Liver (tissue), 9 donors: ENCODE measurements around the gene RHOG. TPM values are rescaled to one million over a fixed set of nuclear protein-coding genes. Genes with fewer than 3 reads are reported as not detected.

Experiments
- DNase-seq: peaks from one replicate; pipeline ENCODE4 v3.0.0-alpha.2; 2017; ENCODE audit warnings: low spot score
- H3K27ac ChIP-seq, 2 donors: one replicate each; pipeline ENCODE4 v1.7.0; 2013; ENCODE audit warnings: inconsistent platforms in 2 of 2, low read length in 2 of 2, control low read depth in 1 of 2, low read depth in 1 of 2, mild to moderate bottlenecking in 1 of 2
- H3K27me3 ChIP-seq, 4 donors: one replicate each; pipeline versions ENCODE4 v1.6.1 to v1.7.0; 2013; ENCODE audit warnings: low read length in 3 of 4, inconsistent platforms in 1 of 4, mild to moderate bottlenecking in 1 of 4, moderate library complexity in 1 of 4; ENCODE audit not compliant: control insufficient read depth in 4 of 4, insufficient read depth in 4 of 4
- H3K36me3 ChIP-seq, 4 donors: one replicate each; pipeline versions ENCODE4 v1.6.1 to v1.7.0; 2013; ENCODE audit warnings: low read length in 3 of 4, mild to moderate bottlenecking in 3 of 4, low read depth in 1 of 4, moderate library complexity in 1 of 4; ENCODE audit not compliant: control insufficient read depth in 4 of 4, insufficient read depth in 3 of 4
- H3K4me1 ChIP-seq, 4 donors: one replicate each; pipeline versions ENCODE4 v1.6.1 to v1.7.0; 2013; ENCODE audit warnings: low read length in 3 of 4, mild to moderate bottlenecking in 3 of 4, moderate library complexity in 1 of 4; ENCODE audit not compliant: control insufficient read depth in 4 of 4, insufficient read depth in 4 of 4
- H3K4me3 ChIP-seq, 3 donors: one replicate each; pipeline versions ENCODE4 v1.6.1 to v1.7.0; 2013; ENCODE audit warnings: low read length in 3 of 3, control low read depth in 1 of 3, low read depth in 1 of 3, mild to moderate bottlenecking in 1 of 3
- H3K9ac ChIP-seq, 2 donors: one replicate each; pipeline ENCODE4 v1.7.0; 2013; ENCODE audit warnings: low read length in 2 of 2, mild to moderate bottlenecking in 2 of 2, moderate library complexity in 2 of 2, control low read depth in 1 of 2, low read depth in 1 of 2
- H3K9me3 ChIP-seq, 4 donors: one replicate each; pipeline versions ENCODE4 v1.6.1 to v1.7.0; 2013; ENCODE audit warnings: low read length in 3 of 4; ENCODE audit not compliant: control insufficient read depth in 4 of 4
- EGR1 ChIP-seq, 2 donors: IDR thresholded peaks; 2 replicates each; pipeline ENCODE4 v1.6.1; 2016 to 2018; ENCODE audit warnings: antibody characterized with exemption in 2 of 2, low read depth in 2 of 2
- FOXA1 ChIP-seq: IDR thresholded peaks from 2 replicates; pipeline ENCODE4 v1.6.1; 2016; ENCODE audit warnings: antibody characterized with exemption
- FOXA2 ChIP-seq: IDR thresholded peaks from 2 replicates; pipeline ENCODE4 v1.6.1; 2016; ENCODE audit warnings: antibody characterized with exemption
- GABPA ChIP-seq, 2 donors: IDR thresholded peaks in 1 of 2; conservative IDR thresholded peaks in 1 of 2; 2 replicates each; pipeline ENCODE4 v1.6.1; 2016; ENCODE audit warnings: antibody characterized with exemption in 2 of 2, mild to moderate bottlenecking in 1 of 2, moderate library complexity in 1 of 2
- HNF4A ChIP-seq, 2 donors: conservative IDR thresholded peaks; 2 replicates each; pipeline ENCODE4 v1.6.1; 2016; ENCODE audit warnings: antibody characterized with exemption in 2 of 2, mild to moderate bottlenecking in 2 of 2
- HNF4G ChIP-seq: IDR thresholded peaks from 2 replicates; pipeline ENCODE4 v1.6.1; 2016; ENCODE audit warnings: antibody characterized with exemption
- JUND ChIP-seq, 2 donors: IDR thresholded peaks; 2 replicates each; pipeline ENCODE4 v1.6.1; 2016; ENCODE audit warnings: antibody characterized with exemption in 2 of 2
- MAX ChIP-seq: IDR thresholded peaks from 2 replicates; pipeline ENCODE4 v1.6.1; 2016; ENCODE audit warnings: antibody characterized with exemption
- NR2F2 ChIP-seq: IDR thresholded peaks from 2 replicates; pipeline ENCODE4 v1.6.1; 2016; ENCODE audit warnings: antibody characterized with exemption
- RAD21 ChIP-seq, 2 donors: IDR thresholded peaks; 2 replicates each; pipeline ENCODE4 v1.6.1; 2016; ENCODE audit warnings: antibody characterized with exemption in 2 of 2, mild to moderate bottlenecking in 2 of 2
- RXRA ChIP-seq, 2 donors: IDR thresholded peaks; 2 replicates each; pipeline ENCODE4 v1.6.1; 2017 to 2018; ENCODE audit warnings: antibody characterized with exemption in 2 of 2, mild to moderate bottlenecking in 1 of 2
- SP1 ChIP-seq: IDR thresholded peaks from 2 replicates; pipeline ENCODE4 v1.6.1; 2018; ENCODE audit warnings: antibody characterized with exemption, mild to moderate bottlenecking
- TAF1 ChIP-seq: conservative IDR thresholded peaks from 2 replicates; pipeline ENCODE4 v1.6.1; 2016; ENCODE audit warnings: antibody characterized with exemption, mild to moderate bottlenecking
- YY1 ChIP-seq: IDR thresholded peaks from 2 replicates; pipeline ENCODE4 v1.6.1; 2016; ENCODE audit warnings: antibody characterized with exemption, mild to moderate bottlenecking
- WGBS: extraction: QIAGEN DNeasy Blood & Tissue Kit; methylation state at CpG from one replicate; pipeline ENCODE4 v1.1.7; 2013; 5-methylcytosine and 5-hydroxymethylcytosine counted together
- polyA plus RNA-seq, 2 donors: library from polyadenylated mRNA; stranded (reverse) in 1 of 2; unstranded in 1 of 2; fragments of 200-250 nt in 1 of 2; fragments of >200 nt in 1 of 2; fragmentation: Nextera tagmentation in 1 of 2; extraction: Ambion mirVana in 1 of 2; gene quantifications; one replicate each; pipeline versions ENCODE4 v1.2.1 to v1.2.3, GENCODE V29; 2013 to 2015
- total RNA-seq, 2 donors: library from RNA; depleted of rRNA; stranded (reverse); fragments of >200 nt; gene quantifications; one replicate each; pipeline ENCODE4 v1.2.3, GENCODE V29; 2014
- TF ChIP-seq, protein P1 (sequence below): fragments of 150-350 bp; IDR thresholded peaks from 2 replicates; pipeline ENCODE4 v1.5.1; 2017; ENCODE audit warnings: improper control_type of control experiment, low read depth, low read length; ENCODE audit not compliant: missing input control
- TF ChIP-seq, protein P2 (sequence below): IDR thresholded peaks from 2 replicates; pipeline ENCODE4 v1.6.1; 2016; ENCODE audit warnings: antibody characterized with exemption
- TF ChIP-seq, protein P3 (sequence below): IDR thresholded peaks from 2 replicates; pipeline ENCODE4 v1.6.1; 2016; ENCODE audit warnings: antibody characterized with exemption, mild to moderate bottlenecking
- TF ChIP-seq, protein P4 (sequence below): IDR thresholded peaks from 2 replicates; pipeline ENCODE4 v1.6.1; 2016; ENCODE audit warnings: antibody characterized with exemption
- donor health status: healthy.
- donor health status: healthy.
- donor health status: healthy.
- donor health status: healthy.
- donor health status: healthy.

RHOG gene
- total and polyA plus RNA-seq, 4 donors = 7.4 to 32.9 (median 17.8) TPM

GRCh38 chr11:3880724-3881123 lies 40.0 kb upstream of the RHOG start:
- Histone ChIP-seq H3K27ac (peak overlapping the region; percentile 80 to 96), H3K4me1 (peaks cover 13 to 40% (median 32%) of the 10 kb centered on the region in 4 donors), H3K9me3 (no peaks in the 10 kb centered on the region), H3K27me3 (no peaks in the 10 kb centered on the region), H3K4me3 (no peak overlapping the region), H3K9ac (no peak overlapping the region), H3K36me3 (no peaks in the 10 kb centered on the region)
- no peak for DNase-seq
- peak; percentile 15 for TF ChIP-seq SP1
- TF ChIP-seq, protein P1, sequence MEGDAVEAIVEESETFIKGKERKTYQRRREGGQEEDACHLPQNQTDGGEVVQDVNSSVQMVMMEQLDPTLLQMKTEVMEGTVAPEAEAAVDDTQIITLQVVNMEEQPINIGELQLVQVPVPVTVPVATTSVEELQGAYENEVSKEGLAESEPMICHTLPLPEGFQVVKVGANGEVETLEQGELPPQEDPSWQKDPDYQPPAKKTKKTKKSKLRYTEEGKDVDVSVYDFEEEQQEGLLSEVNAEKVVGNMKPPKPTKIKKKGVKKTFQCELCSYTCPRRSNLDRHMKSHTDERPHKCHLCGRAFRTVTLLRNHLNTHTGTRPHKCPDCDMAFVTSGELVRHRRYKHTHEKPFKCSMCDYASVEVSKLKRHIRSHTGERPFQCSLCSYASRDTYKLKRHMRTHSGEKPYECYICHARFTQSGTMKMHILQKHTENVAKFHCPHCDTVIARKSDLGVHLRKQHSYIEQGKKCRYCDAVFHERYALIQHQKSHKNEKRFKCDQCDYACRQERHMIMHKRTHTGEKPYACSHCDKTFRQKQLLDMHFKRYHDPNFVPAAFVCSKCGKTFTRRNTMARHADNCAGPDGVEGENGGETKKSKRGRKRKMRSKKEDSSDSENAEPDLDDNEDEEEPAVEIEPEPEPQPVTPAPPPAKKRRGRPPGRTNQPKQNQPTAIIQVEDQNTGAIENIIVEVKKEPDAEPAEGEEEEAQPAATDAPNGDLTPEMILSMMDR = no peak
- no peak for TF ChIP-seq HNF4G
- no peak for TF ChIP-seq MAX
- TF ChIP-seq FOXA2 = no peak
- no peak for TF ChIP-seq RXRA (IDR thresholded peaks at IDR 0.05)
- peak in 1 of 2 donors; percentile 38 for TF ChIP-seq HNF4A (conservative IDR thresholded peaks at IDR 0.05)
- no peak for TF ChIP-seq JUND (IDR thresholded peaks at IDR 0.05)
- no peak for TF ChIP-seq TAF1
- TF ChIP-seq GABPA (IDR thresholded peaks at IDR 0.05 in 1 of 2, conservative IDR thresholded peaks at IDR 0.05 in 1 of 2) = no peak
- 50% methylated on average over 3 of the region's 3 CpGs for WGBS

- no peak for DNase-seq
- Histone ChIP-seq H3K9me3 (no peaks in the 10 kb centered on the region), H3K4me1 (peaks cover 13 to 41% (median 32%) of the 10 kb centered on the region in 4 donors), H3K27me3 (no peaks in the 10 kb centered on the region), H3K27ac (peak overlapping the region; percentile 80 to 96), H3K9ac (peak overlapping the region; percentile 18 to 72), H3K36me3 (no peaks in the 10 kb centered on the region), H3K4me3 (no peak overlapping the region)
- TF ChIP-seq YY1 (peak; percentile 75), HNF4G (no peak), HNF4A (conservative IDR thresholded peaks at IDR 0.05) (peak; percentile 67 to 82), JUND (IDR thresholded peaks at IDR 0.05) (peak in 1 of 2 donors; percentile 45), NR2F2 (peak; percentile 76), FOXA2 (no peak), EGR1 (IDR thresholded peaks at IDR 0.05; ENCODE audit: low read depth in 2 of 2) (peak in 1 of 2 donors; percentile 55), GABPA (IDR thresholded peaks at IDR 0.05 in 1 of 2, conservative IDR thresholded peaks at IDR 0.05 in 1 of 2) (peak in 1 of 2 donors; percentile 72), SP1 (peak; percentile 77), FOXA1 (peak; percentile 30), RXRA (IDR thresholded peaks at IDR 0.05) (peak; percentile 76 to 86), RAD21 (IDR thresholded peaks at IDR 0.05) (peak; percentile 45 to 50), TAF1 (peak; percentile 89), MAX (peak; percentile 72)
- TF ChIP-seq, protein P2, sequence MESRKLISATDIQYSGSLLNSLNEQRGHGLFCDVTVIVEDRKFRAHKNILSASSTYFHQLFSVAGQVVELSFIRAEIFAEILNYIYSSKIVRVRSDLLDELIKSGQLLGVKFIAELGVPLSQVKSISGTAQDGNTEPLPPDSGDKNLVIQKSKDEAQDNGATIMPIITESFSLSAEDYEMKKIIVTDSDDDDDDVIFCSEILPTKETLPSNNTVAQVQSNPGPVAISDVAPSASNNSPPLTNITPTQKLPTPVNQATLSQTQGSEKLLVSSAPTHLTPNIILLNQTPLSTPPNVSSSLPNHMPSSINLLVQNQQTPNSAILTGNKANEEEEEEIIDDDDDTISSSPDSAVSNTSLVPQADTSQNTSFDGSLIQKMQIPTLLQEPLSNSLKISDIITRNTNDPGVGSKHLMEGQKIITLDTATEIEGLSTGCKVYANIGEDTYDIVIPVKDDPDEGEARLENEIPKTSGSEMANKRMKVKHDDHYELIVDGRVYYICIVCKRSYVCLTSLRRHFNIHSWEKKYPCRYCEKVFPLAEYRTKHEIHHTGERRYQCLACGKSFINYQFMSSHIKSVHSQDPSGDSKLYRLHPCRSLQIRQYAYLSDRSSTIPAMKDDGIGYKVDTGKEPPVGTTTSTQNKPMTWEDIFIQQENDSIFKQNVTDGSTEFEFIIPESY = peak; percentile 67
- TF ChIP-seq, protein P1 = no peak
- TF ChIP-seq, protein P3, sequence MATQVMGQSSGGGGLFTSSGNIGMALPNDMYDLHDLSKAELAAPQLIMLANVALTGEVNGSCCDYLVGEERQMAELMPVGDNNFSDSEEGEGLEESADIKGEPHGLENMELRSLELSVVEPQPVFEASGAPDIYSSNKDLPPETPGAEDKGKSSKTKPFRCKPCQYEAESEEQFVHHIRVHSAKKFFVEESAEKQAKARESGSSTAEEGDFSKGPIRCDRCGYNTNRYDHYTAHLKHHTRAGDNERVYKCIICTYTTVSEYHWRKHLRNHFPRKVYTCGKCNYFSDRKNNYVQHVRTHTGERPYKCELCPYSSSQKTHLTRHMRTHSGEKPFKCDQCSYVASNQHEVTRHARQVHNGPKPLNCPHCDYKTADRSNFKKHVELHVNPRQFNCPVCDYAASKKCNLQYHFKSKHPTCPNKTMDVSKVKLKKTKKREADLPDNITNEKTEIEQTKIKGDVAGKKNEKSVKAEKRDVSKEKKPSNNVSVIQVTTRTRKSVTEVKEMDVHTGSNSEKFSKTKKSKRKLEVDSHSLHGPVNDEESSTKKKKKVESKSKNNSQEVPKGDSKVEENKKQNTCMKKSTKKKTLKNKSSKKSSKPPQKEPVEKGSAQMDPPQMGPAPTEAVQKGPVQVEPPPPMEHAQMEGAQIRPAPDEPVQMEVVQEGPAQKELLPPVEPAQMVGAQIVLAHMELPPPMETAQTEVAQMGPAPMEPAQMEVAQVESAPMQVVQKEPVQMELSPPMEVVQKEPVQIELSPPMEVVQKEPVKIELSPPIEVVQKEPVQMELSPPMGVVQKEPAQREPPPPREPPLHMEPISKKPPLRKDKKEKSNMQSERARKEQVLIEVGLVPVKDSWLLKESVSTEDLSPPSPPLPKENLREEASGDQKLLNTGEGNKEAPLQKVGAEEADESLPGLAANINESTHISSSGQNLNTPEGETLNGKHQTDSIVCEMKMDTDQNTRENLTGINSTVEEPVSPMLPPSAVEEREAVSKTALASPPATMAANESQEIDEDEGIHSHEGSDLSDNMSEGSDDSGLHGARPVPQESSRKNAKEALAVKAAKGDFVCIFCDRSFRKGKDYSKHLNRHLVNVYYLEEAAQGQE = peak; percentile 80
- TF ChIP-seq, protein P4, sequence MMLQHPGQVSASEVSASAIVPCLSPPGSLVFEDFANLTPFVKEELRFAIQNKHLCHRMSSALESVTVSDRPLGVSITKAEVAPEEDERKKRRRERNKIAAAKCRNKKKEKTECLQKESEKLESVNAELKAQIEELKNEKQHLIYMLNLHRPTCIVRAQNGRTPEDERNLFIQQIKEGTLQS = no peak
- 35% methylated on average over 2 of the region's 2 CpGs for WGBS
Measured at GRCh38 chr11:3879967-3880542, 39.3 kb upstream of the RHOG start.
